GM23338 (cell line): ENCODE measurements around the gene ABL1. TPM values are rescaled to one million over a fixed set of nuclear protein-coding genes. Genes with fewer than 3 reads are reported as not detected.

ENCODE experiments used
- ATAC-seq: fragments of 200-7000 bp; cut with Tn5 transposase; 3 replicates; pipeline ENCODE4 v1.9.1; 2020
- DNase-seq: peaks from one replicate; pipeline ENCODE4 v3.0.0-alpha.2; 2015; ENCODE audit warnings: low spot score
- H2AFZ ChIP-seq: fragments of 200-600 bp; sonication (generic); 2 replicates; pipeline ENCODE4 v1.8.0; 2016; ENCODE audit warnings: antibody characterized with exemption, mild to moderate bottlenecking, moderate library complexity
- H3F3A ChIP-seq: fragments of 200-600 bp; sonication (generic); replicated peaks from 2 replicates; pipeline ENCODE4 v1.8.0; 2017; ENCODE audit warnings: antibody characterized with exemption, mixed run types, low read depth
- H3K27ac ChIP-seq: fragments of 200-600 bp; sonication (generic); 2 replicates; pipeline ENCODE4 v1.6.1; 2016; ENCODE audit warnings: low read depth
- H3K27me3 ChIP-seq: fragments of 200-600 bp; sonication (generic); 2 replicates; pipeline ENCODE4 v1.8.0; 2016; ENCODE audit warnings: mild to moderate bottlenecking, mixed run types, moderate library complexity; ENCODE audit not compliant: insufficient read depth
- H3K36me3 ChIP-seq: fragments of 200-600 bp; sonication (generic); 2 replicates; pipeline ENCODE4 v1.8.0; 2016; ENCODE audit warnings: mild to moderate bottlenecking; ENCODE audit not compliant: insufficient read depth
- H3K4me1 ChIP-seq: fragments of 200-600 bp; sonication (generic); 2 replicates; pipeline ENCODE4 v1.8.0; 2016; ENCODE audit warnings: mild to moderate bottlenecking, moderate library complexity; ENCODE audit not compliant: insufficient read depth
- H3K4me2 ChIP-seq: fragments of 200-600 bp; sonication (generic); 2 replicates; pipeline ENCODE4 v1.7.1; 2017; ENCODE audit warnings: mixed run types
- H3K4me3 ChIP-seq: fragments of 200-600 bp; sonication (generic); 2 replicates; pipeline ENCODE4 v1.6.1; 2016; ENCODE audit warnings: mixed run types
- H3K79me2 ChIP-seq: fragments of 200-600 bp; sonication (generic); replicated peaks from 2 replicates; pipeline ENCODE4 v1.8.0; 2017; ENCODE audit warnings: mild to moderate bottlenecking; ENCODE audit not compliant: insufficient read depth
- H3K9me2 ChIP-seq: fragments of 200-600 bp; sonication (generic); 2 replicates; pipeline ENCODE4 v1.8.0; 2017; ENCODE audit not compliant: insufficient read depth
- H4K20me1 ChIP-seq: fragments of 200-600 bp; sonication (generic); replicated peaks from 2 replicates; pipeline ENCODE4 v1.8.0; 2017; ENCODE audit warnings: mild to moderate bottlenecking; ENCODE audit not compliant: insufficient read depth
- H3K27ac Mint-ChIP-seq: 2 replicates; pipeline ENCODE4 v1.8.0; 2020; ENCODE audit warnings: inconsistent platforms, mild to moderate bottlenecking, moderate library complexity, mixed read lengths
- H3K27me3 Mint-ChIP-seq: 3 replicates; pipeline ENCODE4 v1.8.0; 2022; ENCODE audit warnings: low read depth, mild to moderate bottlenecking, moderate library complexity, mixed read lengths, inconsistent platforms; ENCODE audit not compliant: insufficient read depth, poor library complexity
- H3K36me3 Mint-ChIP-seq: 3 replicates; pipeline ENCODE4 v1.8.0; 2021; ENCODE audit warnings: low read depth, mild to moderate bottlenecking, inconsistent platforms, moderate library complexity, mixed read lengths
- H3K4me1 Mint-ChIP-seq: 3 replicates; pipeline ENCODE4 v1.8.0; 2020; ENCODE audit warnings: mild to moderate bottlenecking, inconsistent platforms, mixed read lengths
- H3K4me3 Mint-ChIP-seq: 3 replicates; pipeline ENCODE4 v1.8.0; 2021; ENCODE audit warnings: moderate library complexity, mild to moderate bottlenecking, inconsistent platforms, mixed read lengths
- H3K9me3 Mint-ChIP-seq: 3 replicates; pipeline ENCODE4 v1.8.0; 2020; ENCODE audit warnings: moderate library complexity, mild to moderate bottlenecking, inconsistent platforms, mixed read lengths
- CREB1 ChIP-seq: fragments of 250-450 bp; sonication (Bioruptor Pico); IDR thresholded peaks from 2 replicates; pipeline ENCODE4 v1.5.0; 2020; ENCODE audit warnings: low read depth, mild to moderate bottlenecking, moderate library complexity
- CTCF ChIP-seq, 2 experiments: fragments of 200-600 bp in 1 of 2; sonication (generic) in 1 of 2; conservative IDR thresholded peaks; 2 replicates each; pipeline versions ENCODE4 v1.5.1 to v1.6.1; 2016 to 2017; ENCODE audit warnings: antibody characterized with exemption in 2 of 2, low read depth in 2 of 2, mild to moderate bottlenecking in 2 of 2, moderate library complexity in 1 of 2
- EZH2 ChIP-seq: fragments of 200-600 bp; sonication (generic); IDR thresholded peaks from one replicate; pipeline ENCODE4 v1.8.0; 2017; ENCODE audit warnings: antibody characterized with exemption, mild to moderate bottlenecking, low read depth; ENCODE audit not compliant: unreplicated experiment
- EZH2phosphoT487 ChIP-seq: fragments of 200-600 bp; sonication (generic); IDR thresholded peaks from one replicate; pipeline ENCODE4 v1.8.1; 2018; ENCODE audit warnings: antibody characterized with exemption; ENCODE audit not compliant: unreplicated experiment
- JUNB ChIP-seq: IDR thresholded peaks from one replicate; pipeline ENCODE4 v1.6.1; 2016; ENCODE audit warnings: antibody characterized with exemption; ENCODE audit not compliant: unreplicated experiment
- NANOG ChIP-seq: IDR thresholded peaks from 2 replicates; pipeline ENCODE4 v1.6.1; 2016; ENCODE audit warnings: antibody characterized with exemption, borderline replicate concordance
- POLR2AphosphoS5 ChIP-seq: IDR thresholded peaks from 2 replicates; pipeline ENCODE4 v1.6.1; 2016; ENCODE audit warnings: antibody characterized with exemption, low read depth
- STAT1 ChIP-seq: IDR thresholded peaks from one replicate; pipeline ENCODE4 v1.6.1; 2016; ENCODE audit warnings: antibody characterized with exemption; ENCODE audit not compliant: unreplicated experiment
- ZNF114 ChIP-seq: fragments of 250-450 bp; sonication (Bioruptor Pico); IDR thresholded peaks from 2 replicates; pipeline ENCODE4 v1.5.0; 2020; ENCODE audit warnings: mild to moderate bottlenecking, moderate library complexity
- ZNF331 ChIP-seq: fragments of 250-450 bp; sonication (Bioruptor Pico); IDR thresholded peaks from 2 replicates; pipeline ENCODE4 v1.5.0; 2020; ENCODE audit warnings: low read depth, mild to moderate bottlenecking, moderate library complexity
- polyA plus RNA-seq: library from polyadenylated mRNA; unstranded; fragments of >200 nt; fragmentation: Nextera tagmentation; extraction: Ambion mirVana; gene quantifications from 2 replicates; pipeline ENCODE4 v1.2.1, GENCODE V29; 2016
- total RNA-seq: library from RNA; depleted of rRNA; stranded (reverse); fragments of >200 nt; shearing (Covaris generic); gene quantifications from 2 replicates; pipeline ENCODE4 v1.2.3, GENCODE V29; 2014
- TF ChIP-seq, protein P1 (sequence below): IDR thresholded peaks from one replicate; pipeline ENCODE4 v1.6.1; 2018; ENCODE audit warnings: antibody characterized with exemption; ENCODE audit not compliant: unreplicated experiment
- TF ChIP-seq, protein P2 (sequence below): IDR thresholded peaks from 2 replicates; pipeline ENCODE4 v1.6.1; 2016; ENCODE audit warnings: antibody characterized with exemption

Gene ABL1
- total and polyA plus RNA-seq, 2 experiments from 2014 or later: 20.7 to 85.1 TPM

DNA sequence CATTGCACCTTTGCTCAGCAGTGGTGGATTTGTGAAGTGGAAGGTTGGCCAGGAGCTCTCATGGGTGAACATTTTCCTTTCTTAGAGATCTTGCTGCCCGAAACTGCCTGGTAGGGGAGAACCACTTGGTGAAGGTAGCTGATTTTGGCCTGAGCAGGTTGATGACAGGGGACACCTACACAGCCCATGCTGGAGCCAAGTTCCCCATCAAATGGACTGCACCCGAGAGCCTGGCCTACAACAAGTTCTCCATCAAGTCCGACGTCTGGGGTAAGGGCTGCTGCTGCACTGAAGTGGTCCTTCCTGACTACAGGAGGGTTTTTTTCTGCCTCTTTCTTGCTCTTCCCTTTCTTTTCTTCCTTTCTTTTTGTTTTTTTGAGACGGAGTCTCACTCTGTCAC, 39.7 kb downstream of the ABL1 start:
- peaks cover 6% of the 10 kb centered on the region for H3K27me3 Mint-ChIP-seq
- Histone ChIP-seq H3K27me3 (no peaks in the 10 kb centered on the region), H3F3A (peaks cover 5% of the 10 kb centered on the region; the same call in 1 of the 2 replicates), H4K20me1 (peaks cover 11% of the 10 kb centered on the region), H3K4me3 (no peak overlapping the region), H3K27ac (no peak overlapping the region), H3K4me1 (no peaks in the 10 kb centered on the region), H3K4me2 (no peak overlapping the region), H3K79me2 (peaks cover 17% of the 10 kb centered on the region), H3K36me3 (peaks cover 51% of the 10 kb centered on the region), H2AFZ (no peak overlapping the region), H3K9me2 (no peaks in the 10 kb centered on the region)
- peaks cover 81% of the 10 kb centered on the region for H3K36me3 Mint-ChIP-seq
- H3K4me1 Mint-ChIP-seq: no peaks in the 10 kb centered on the region
- ATAC-seq (no peak), DNase-seq (no peak)
- no peak overlapping the region for H3K4me3 Mint-ChIP-seq
- no peak overlapping the region for H3K27ac Mint-ChIP-seq
- no peaks in the 10 kb centered on the region for H3K9me3 Mint-ChIP-seq
- TF ChIP-seq, protein P1, sequence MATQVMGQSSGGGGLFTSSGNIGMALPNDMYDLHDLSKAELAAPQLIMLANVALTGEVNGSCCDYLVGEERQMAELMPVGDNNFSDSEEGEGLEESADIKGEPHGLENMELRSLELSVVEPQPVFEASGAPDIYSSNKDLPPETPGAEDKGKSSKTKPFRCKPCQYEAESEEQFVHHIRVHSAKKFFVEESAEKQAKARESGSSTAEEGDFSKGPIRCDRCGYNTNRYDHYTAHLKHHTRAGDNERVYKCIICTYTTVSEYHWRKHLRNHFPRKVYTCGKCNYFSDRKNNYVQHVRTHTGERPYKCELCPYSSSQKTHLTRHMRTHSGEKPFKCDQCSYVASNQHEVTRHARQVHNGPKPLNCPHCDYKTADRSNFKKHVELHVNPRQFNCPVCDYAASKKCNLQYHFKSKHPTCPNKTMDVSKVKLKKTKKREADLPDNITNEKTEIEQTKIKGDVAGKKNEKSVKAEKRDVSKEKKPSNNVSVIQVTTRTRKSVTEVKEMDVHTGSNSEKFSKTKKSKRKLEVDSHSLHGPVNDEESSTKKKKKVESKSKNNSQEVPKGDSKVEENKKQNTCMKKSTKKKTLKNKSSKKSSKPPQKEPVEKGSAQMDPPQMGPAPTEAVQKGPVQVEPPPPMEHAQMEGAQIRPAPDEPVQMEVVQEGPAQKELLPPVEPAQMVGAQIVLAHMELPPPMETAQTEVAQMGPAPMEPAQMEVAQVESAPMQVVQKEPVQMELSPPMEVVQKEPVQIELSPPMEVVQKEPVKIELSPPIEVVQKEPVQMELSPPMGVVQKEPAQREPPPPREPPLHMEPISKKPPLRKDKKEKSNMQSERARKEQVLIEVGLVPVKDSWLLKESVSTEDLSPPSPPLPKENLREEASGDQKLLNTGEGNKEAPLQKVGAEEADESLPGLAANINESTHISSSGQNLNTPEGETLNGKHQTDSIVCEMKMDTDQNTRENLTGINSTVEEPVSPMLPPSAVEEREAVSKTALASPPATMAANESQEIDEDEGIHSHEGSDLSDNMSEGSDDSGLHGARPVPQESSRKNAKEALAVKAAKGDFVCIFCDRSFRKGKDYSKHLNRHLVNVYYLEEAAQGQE: no peak
- no peak for TF ChIP-seq EZH2
- no peak for TF ChIP-seq EZH2phosphoT487
- TF ChIP-seq CTCF (conservative IDR thresholded peaks at IDR 0.05; ENCODE audit: low read depth in 2 of 2): no peak
- TF ChIP-seq CREB1 (CRISPR knock-in tag): no peak
- no peak for TF ChIP-seq JUNB
- TF ChIP-seq, protein P2, sequence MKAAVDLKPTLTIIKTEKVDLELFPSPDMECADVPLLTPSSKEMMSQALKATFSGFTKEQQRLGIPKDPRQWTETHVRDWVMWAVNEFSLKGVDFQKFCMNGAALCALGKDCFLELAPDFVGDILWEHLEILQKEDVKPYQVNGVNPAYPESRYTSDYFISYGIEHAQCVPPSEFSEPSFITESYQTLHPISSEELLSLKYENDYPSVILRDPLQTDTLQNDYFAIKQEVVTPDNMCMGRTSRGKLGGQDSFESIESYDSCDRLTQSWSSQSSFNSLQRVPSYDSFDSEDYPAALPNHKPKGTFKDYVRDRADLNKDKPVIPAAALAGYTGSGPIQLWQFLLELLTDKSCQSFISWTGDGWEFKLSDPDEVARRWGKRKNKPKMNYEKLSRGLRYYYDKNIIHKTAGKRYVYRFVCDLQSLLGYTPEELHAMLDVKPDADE: no peak
- TF ChIP-seq ZNF331: no peak
- TF ChIP-seq STAT1: no peak

DNA sequence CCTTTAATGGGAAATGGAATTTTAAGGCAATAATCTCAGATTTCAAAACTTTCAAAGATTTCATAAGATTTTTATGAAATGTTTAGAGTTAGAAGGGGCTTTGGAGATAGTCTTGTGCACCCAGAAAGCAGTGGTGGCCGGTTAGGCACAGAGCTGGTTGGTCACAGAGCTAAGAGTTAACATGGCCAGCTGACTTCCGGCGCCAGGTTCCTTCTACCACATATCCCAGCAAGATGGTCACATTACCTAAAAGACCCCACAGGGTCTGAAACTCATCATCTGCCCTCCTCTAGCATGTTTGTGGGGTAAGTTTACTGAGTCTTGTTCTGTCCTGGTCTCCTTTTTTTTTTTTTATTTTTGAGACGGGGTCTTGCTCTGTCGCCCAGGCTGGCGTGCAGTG, 42.2 kb downstream of the ABL1 start:
- H3K4me1 Mint-ChIP-seq: no peaks in the 10 kb centered on the region
- no peak overlapping the region for H2AFZ ChIP-seq
- DNase-seq: no peak
- no peak overlapping the region for H3K4me3 ChIP-seq
- H3K27ac Mint-ChIP-seq: no peak overlapping the region
- H3K27me3 Mint-ChIP-seq: peaks cover 6% of the 10 kb centered on the region
- H3K27ac ChIP-seq: no peak overlapping the region
- TF ChIP-seq POLR2AphosphoS5 (no peak), ZNF331 (no peak), STAT1 (no peak), NANOG (no peak), JUNB (no peak), CTCF (conservative IDR thresholded peaks at IDR 0.05; ENCODE audit: low read depth in 2 of 2) (no peak), EZH2 (no peak), EZH2phosphoT487 (no peak), ZNF114 (CRISPR knock-in tag) (no peak)
- TF ChIP-seq, protein P1: no peak
- peaks cover 68% of the 10 kb centered on the region for H3K36me3 ChIP-seq
- H3K9me2 ChIP-seq: no peaks in the 10 kb centered on the region
- no peak overlapping the region for H3K4me3 Mint-ChIP-seq
- peaks cover 9% of the 10 kb centered on the region for H4K20me1 ChIP-seq
- no peaks in the 10 kb centered on the region for H3K9me3 Mint-ChIP-seq
- no peak overlapping the region for H3K4me2 ChIP-seq
- no peaks in the 10 kb centered on the region for H3K79me2 ChIP-seq
- no peaks in the 10 kb centered on the region for H3K27me3 ChIP-seq
- H3K36me3 Mint-ChIP-seq: peaks cover 92% of the 10 kb centered on the region
- no peak for ATAC-seq
- H3F3A ChIP-seq: no peaks in the 10 kb centered on the region; the same call in 1 of the 2 replicates
- H3K4me1 ChIP-seq: no peaks in the 10 kb centered on the region
